Retinal pigment epithelial cell (primary cell): ENCODE measurements around the gene YBX2.

Experiments
- DNase-seq: peaks from one replicate; pipeline ENCODE4 v3.0.0-alpha.2; 2010; ENCODE audit warnings: low read depth
- H3K4me3 ChIP-seq: 2 replicates; pipeline ENCODE4 v1.5.1; 2011; ENCODE audit warnings: mild to moderate bottlenecking, low read length, control low read depth, moderate library complexity
- CTCF ChIP-seq: conservative IDR thresholded peaks from 2 replicates; pipeline ENCODE4 v1.5.1; 2011; ENCODE audit warnings: low read depth, low read length, control low read depth, inconsistent platforms

Gene YBX2

GRCh38 chr17:7254511-7254910, 39.9 kb downstream of the YBX2 start:
- H3K4me3 ChIP-seq = no peak overlapping the region
- no peak for DNase-seq
- no peak for TF ChIP-seq CTCF

- peak overlapping the region; percentile 89 for H3K4me3 ChIP-seq
- DNase-seq = no peak
- TF ChIP-seq CTCF = no peak
Observed at GRCh38 chr17:7253082-7253481, 41.4 kb downstream of the YBX2 start.

- peak; percentile 78 for DNase-seq
- no peak for TF ChIP-seq CTCF
Observed at GRCh38 chr17:7252176-7253043, 42.0 kb downstream of the YBX2 start, which contains the start of gene ELP5. Gene ELP5 (plus strand): TSS chr17:7252215. CDS start chr17:7252551, 336 bp downstream.

GRCh38 chr17:7251661-7252175, 42.7 kb downstream of the YBX2 start, which contains the start of gene CTDNEP1:
Gene CTDNEP1 (minus strand): TSS chr17:7251734. CDS start chr17:7251296, 438 bp downstream.
- TF ChIP-seq CTCF = no peak
- peak within 1 kb of the TSS; percentile 89 for H3K4me3 ChIP-seq
- DNase-seq = peak; percentile 99

More at GRCh38 chr17:7252176-7253043, 42.0 kb downstream of the YBX2 start, which contains the start of gene ELP5:
- H3K4me3 ChIP-seq = peak within 1 kb of the TSS; percentile 89

GRCh38 chr17:7250695-7251627, 43.5 kb downstream of the YBX2 start:
- no peak for DNase-seq
- TF ChIP-seq CTCF = no peak
- peak overlapping the region; percentile 89 for H3K4me3 ChIP-seq

- DNase-seq = no peak
- peak overlapping the region; percentile 89 for H3K4me3 ChIP-seq
- TF ChIP-seq CTCF = no peak
Observed at GRCh38 chr17:7249830-7250229, 44.6 kb downstream of the YBX2 start.
